Hepatocyte (in vitro differentiated cells): ENCODE results near the gene FUBP3. TPM values are rescaled to one million over a fixed set of nuclear protein-coding genes. Genes with fewer than 3 reads are reported as not detected.

ENCODE experiments used
- DNase-seq: peaks from one replicate; pipeline ENCODE4 v3.0.0-alpha.2; 2016; ENCODE audit warnings: low spot score
- H2AFZ ChIP-seq: fragments of 200-600 bp; sonication (generic); 2 replicates; pipeline ENCODE4 v1.6.0; 2016; ENCODE audit warnings: antibody characterized with exemption, mild to moderate bottlenecking
- H3K27ac ChIP-seq: fragments of 200-600 bp; sonication (generic); 2 replicates; pipeline ENCODE4 v1.5.1; 2016; ENCODE audit warnings: mild to moderate bottlenecking
- H3K27me3 ChIP-seq: fragments of 200-600 bp; sonication (generic); 2 replicates; pipeline ENCODE4 v1.6.1; 2016
- H3K36me3 ChIP-seq: fragments of 200-600 bp; sonication (generic); replicated peaks from 2 replicates; pipeline ENCODE4 v1.5.1; 2016; ENCODE audit warnings: low read depth; ENCODE audit not compliant: insufficient read depth
- H3K4me1 ChIP-seq: fragments of 200-600 bp; sonication (generic); 2 replicates; pipeline ENCODE4 v1.5.1; 2016; ENCODE audit warnings: mild to moderate bottlenecking, moderate library complexity; ENCODE audit not compliant: insufficient read depth
- H3K4me2 ChIP-seq: fragments of 200-600 bp; sonication (generic); 2 replicates; pipeline ENCODE4 v1.6.0; 2016
- H3K4me3 ChIP-seq: fragments of 200-600 bp; sonication (generic); 2 replicates; pipeline ENCODE4 v1.5.1; 2016; ENCODE audit warnings: mild to moderate bottlenecking
- H3K79me2 ChIP-seq: fragments of 200-600 bp; sonication (generic); 2 replicates; pipeline ENCODE4 v1.6.0; 2017; ENCODE audit warnings: mild to moderate bottlenecking
- H3K9me2 ChIP-seq: fragments of 200-600 bp; sonication (generic); replicated peaks from 2 replicates; pipeline ENCODE4 v1.6.0; 2017; ENCODE audit warnings: mild to moderate bottlenecking; ENCODE audit not compliant: insufficient read depth
- H3K9me3 ChIP-seq: fragments of 200-600 bp; sonication (generic); 2 replicates; pipeline ENCODE4 v1.5.1; 2016; ENCODE audit warnings: low read depth, mild to moderate bottlenecking
- H4K20me1 ChIP-seq: fragments of 200-600 bp; sonication (generic); 2 replicates; pipeline ENCODE4 v1.6.0; 2016; ENCODE audit warnings: mild to moderate bottlenecking; ENCODE audit not compliant: insufficient read depth, poor library complexity, severe bottlenecking
- CTCF ChIP-seq: fragments of 200-600 bp; sonication (generic); IDR thresholded peaks from 2 replicates; pipeline ENCODE4 v1.5.1; 2016; ENCODE audit warnings: antibody characterized with exemption, mild to moderate bottlenecking; ENCODE audit not compliant: poor library complexity
- EZH2 ChIP-seq: fragments of 200-600 bp; sonication (generic); IDR thresholded peaks from 2 replicates; pipeline ENCODE4 v1.6.1; 2016; ENCODE audit warnings: antibody characterized with exemption, mild to moderate bottlenecking, borderline replicate concordance
- EZH2phosphoT487 ChIP-seq: fragments of 200-600 bp; sonication (generic); IDR thresholded peaks from one replicate; pipeline ENCODE4 v1.6.1; 2018; ENCODE audit warnings: antibody characterized with exemption, mild to moderate bottlenecking, low read depth, moderate library complexity; ENCODE audit not compliant: unreplicated experiment, severe bottlenecking
- WGBS: methylation state at CpG from one replicate; pipeline ENCODE4 v1.1.6; 2016; ENCODE audit warnings: low lambda C conversion rate; ENCODE audit errors: missing lambda C conversion rate; 5-methylcytosine and 5-hydroxymethylcytosine counted together
- polyA plus RNA-seq: library from polyadenylated mRNA; unstranded; fragments of >200 nt; fragmentation: Nextera tagmentation; extraction: Ambion mirVana; gene quantifications from 2 replicates; pipeline ENCODE4 v1.2.1, GENCODE V29; 2016
- total RNA-seq: library from RNA; depleted of rRNA; stranded (reverse); fragments of >200 nt; gene quantifications from 2 replicates; pipeline ENCODE4 v1.2.3, GENCODE V29; 2014

FUBP3 gene
- total and polyA plus RNA-seq, 2 experiments from 2014 or later: 55.1 to 56.1 TPM

GRCh38 chr9:130606887-130607600, 27.7 kb downstream of the FUBP3 start:
- WGBS: 90% methylated on average over 8 of the region's 8 CpGs
- Histone ChIP-seq H2AFZ (no peak overlapping the region), H3K4me3 (no peak overlapping the region), H4K20me1 (peaks cover 17% of the 10 kb centered on the region), H3K27ac (no peak overlapping the region), H3K79me2 (peaks cover 17% of the 10 kb centered on the region), H3K36me3 (no peaks in the 10 kb centered on the region), H3K9me2 (no peaks in the 10 kb centered on the region), H3K4me2 (no peak overlapping the region), H3K4me1 (no peaks in the 10 kb centered on the region), H3K9me3 (no peaks in the 10 kb centered on the region), H3K27me3 (no peaks in the 10 kb centered on the region)
- DNase-seq: no peak
- TF ChIP-seq EZH2phosphoT487 (no peak), CTCF (no peak), EZH2 (no peak)

- H3K4me3 ChIP-seq: no peak overlapping the region
- no peak overlapping the region for H2AFZ ChIP-seq
- no peaks in the 10 kb centered on the region for H3K27me3 ChIP-seq
- no peak overlapping the region for H3K27ac ChIP-seq
- no peak for DNase-seq
- H3K79me2 ChIP-seq: peaks cover 14% of the 10 kb centered on the region
- 81% methylated on average over 10 of the region's 10 CpGs for WGBS
- peaks cover 17% of the 10 kb centered on the region for H4K20me1 ChIP-seq
- H3K4me1 ChIP-seq: no peaks in the 10 kb centered on the region
- H3K4me2 ChIP-seq: no peak overlapping the region
- no peaks in the 10 kb centered on the region for H3K9me3 ChIP-seq
- no peaks in the 10 kb centered on the region for H3K9me2 ChIP-seq
- no peak for TF ChIP-seq EZH2phosphoT487
- no peaks in the 10 kb centered on the region for H3K36me3 ChIP-seq
Measured at GRCh38 chr9:130607640-130608420, 28.5 kb downstream of the FUBP3 start.

GRCh38 chr9:130608554-130609134, 29.3 kb downstream of the FUBP3 start:
- peaks cover 14% of the 10 kb centered on the region for H3K79me2 ChIP-seq
- no peak overlapping the region for H3K27ac ChIP-seq
- no peak overlapping the region for H3K4me3 ChIP-seq
- peaks cover 17% of the 10 kb centered on the region for H4K20me1 ChIP-seq
- WGBS: 79% methylated on average over 6 of the region's 6 CpGs
- H2AFZ ChIP-seq: no peak overlapping the region
- no peak overlapping the region for H3K4me2 ChIP-seq
- no peaks in the 10 kb centered on the region for H3K27me3 ChIP-seq
- H3K9me2 ChIP-seq: no peaks in the 10 kb centered on the region
- H3K9me3 ChIP-seq: no peaks in the 10 kb centered on the region
- H3K4me1 ChIP-seq: no peaks in the 10 kb centered on the region
- H3K36me3 ChIP-seq: no peaks in the 10 kb centered on the region
- DNase-seq: no peak
- TF ChIP-seq EZH2phosphoT487 (no peak), CTCF (no peak), EZH2 (no peak)

GRCh38 chr9:130609163-130609562, 29.8 kb downstream of the FUBP3 start:
- Histone ChIP-seq H3K79me2 (peaks cover 14% of the 10 kb centered on the region), H4K20me1 (peaks cover 17% of the 10 kb centered on the region), H2AFZ (no peak overlapping the region), H3K9me3 (no peaks in the 10 kb centered on the region), H3K27ac (no peak overlapping the region), H3K27me3 (no peaks in the 10 kb centered on the region), H3K4me1 (no peaks in the 10 kb centered on the region), H3K4me2 (no peak overlapping the region), H3K4me3 (no peak overlapping the region), H3K9me2 (no peaks in the 10 kb centered on the region), H3K36me3 (no peaks in the 10 kb centered on the region)
- no peak for TF ChIP-seq EZH2phosphoT487
- no peak for TF ChIP-seq EZH2
- no peak for TF ChIP-seq CTCF
- no peak for DNase-seq
- WGBS: 88% methylated on average over 8 of the region's 9 CpGs
